C4-2B (cell line): ENCODE results near the gene OR4B1.

Experiments used
- CTCF ChIP-seq: fragments of 450-650 bp; conservative IDR thresholded peaks from 2 replicates; pipeline ENCODE4 v1.5.1; 2017; ENCODE audit warnings: mild to moderate bottlenecking
- ZFX ChIP-seq: fragments of 450-650 bp; IDR thresholded peaks from 2 replicates; pipeline ENCODE4 v1.6.1; 2017

GRCh38 chr11:48169717-48170116, 46.9 kb upstream of the OR4B1 start:
- TF ChIP-seq CTCF (no peak), ZFX (no peak)
